ENCODE data around the gene ACVR1. TPM values are rescaled to one million over a fixed set of nuclear protein-coding genes. Genes with fewer than 3 reads are reported as not detected.

ACVR1 gene
- 19.9 TPM for total RNA-seq

GRCh38 chr2:157876066-157876785 is at the start of gene ACVR1:
TSS of gene ACVR1 (minus strand) at chr2:157876330. CDS start at chr2:157799493, 76,837 bp downstream.

Small RNA genes within 50 kb of the gene (small RNA-seq; reads per million reads assigned to genes)
- gene RNU6-436P (ENCODE audit: low replicate concordance): not detected

Other genes with a start within 250 kb of the ACVR1 start
- gene ACVR1C, start 247.5 kb downstream of the ACVR1 start, total RNA-seq: 0.18 TPM
- gene UPP2, start 225.5 kb upstream of the ACVR1 start, total RNA-seq: 2.4 TPM

All from metanephros (tissue), 2 donors.